HG02571 (cell line): ENCODE measurements around the gene MTCL1.

Experiments used
- ATAC-seq: cut with Tn5 transposase; IDR thresholded peaks from one replicate; pipeline ENCODE4 v1.9.1; 2021; ENCODE audit warnings: mild to moderate bottlenecking, moderate library complexity; ENCODE audit not compliant: unreplicated experiment

MTCL1 gene

DNA sequence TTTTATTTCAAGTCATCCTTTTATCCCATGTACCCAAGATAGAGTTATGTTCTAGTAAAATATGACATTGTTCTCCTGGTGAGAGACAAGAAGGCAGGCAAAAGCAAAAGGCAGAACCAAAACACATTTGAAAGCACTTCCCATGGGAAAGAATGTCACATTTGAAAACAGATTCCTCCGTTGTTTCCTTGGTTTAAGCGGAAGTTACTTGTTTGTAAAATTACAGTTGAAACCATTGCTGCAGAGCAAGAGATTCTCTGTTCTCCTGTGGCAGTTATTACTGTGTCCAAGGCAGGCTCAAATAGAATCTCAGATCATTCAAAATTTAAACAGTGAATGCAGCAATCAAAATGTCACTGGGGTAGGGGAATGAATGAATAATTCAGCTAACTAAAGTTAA is 149.6 kb downstream of the MTCL1 start:
- no peak for ATAC-seq

DNA sequence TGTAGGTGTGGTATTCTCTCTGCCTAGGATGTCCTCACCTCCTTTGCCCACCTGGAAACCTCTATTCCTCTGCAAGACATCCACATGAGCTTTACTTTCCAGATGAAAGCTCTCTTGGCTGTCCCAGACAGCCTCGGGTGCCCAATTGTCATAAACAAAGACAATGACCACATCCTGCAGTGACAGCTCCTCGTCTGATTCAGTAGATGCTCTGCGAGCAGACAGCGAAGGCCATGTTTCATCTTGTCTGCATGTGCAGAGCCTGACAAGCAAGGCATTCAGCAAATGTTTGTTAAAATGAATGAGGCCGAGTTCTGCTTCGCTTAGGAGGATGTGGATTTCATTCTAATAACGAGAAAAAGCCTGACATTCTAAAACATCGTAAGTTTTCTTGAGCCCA is 150.9 kb downstream of the MTCL1 start:
- no peak for ATAC-seq

DNA sequence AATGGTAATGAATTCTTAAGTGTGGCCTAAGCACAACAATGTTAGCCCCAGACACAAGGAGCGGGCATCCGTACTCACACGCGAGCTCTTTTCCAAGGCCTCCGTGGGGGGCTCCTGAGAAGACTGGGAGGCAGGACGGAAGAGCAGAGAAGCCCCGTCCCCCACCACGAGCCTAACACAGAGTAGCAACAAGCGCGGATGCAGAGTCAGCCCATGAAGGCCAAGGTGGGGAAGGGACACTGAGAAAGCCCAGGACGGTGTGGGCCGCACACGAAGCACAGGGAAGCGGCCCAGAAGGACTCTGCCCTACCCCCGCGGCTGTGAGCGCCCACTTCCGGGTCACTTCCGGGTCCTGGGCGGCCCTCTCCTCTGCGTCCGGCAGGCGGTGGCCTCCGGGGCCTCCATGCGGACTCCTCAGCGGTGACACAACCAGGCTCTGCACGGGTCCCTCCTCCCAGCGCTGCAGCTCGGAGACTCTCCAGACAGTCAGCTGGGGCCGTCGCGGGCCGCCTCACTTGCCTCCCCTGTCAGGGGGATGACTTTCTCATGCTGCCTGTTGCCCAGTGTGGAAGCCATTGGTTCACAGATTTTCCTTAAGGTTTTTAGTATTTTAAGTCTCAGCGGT is 151.5 kb downstream of the MTCL1 start:
- no peak for ATAC-seq

- no peak for ATAC-seq
Observed at GRCh38 chr18:8857806-8858205, 152.4 kb downstream of the MTCL1 start.

DNA sequence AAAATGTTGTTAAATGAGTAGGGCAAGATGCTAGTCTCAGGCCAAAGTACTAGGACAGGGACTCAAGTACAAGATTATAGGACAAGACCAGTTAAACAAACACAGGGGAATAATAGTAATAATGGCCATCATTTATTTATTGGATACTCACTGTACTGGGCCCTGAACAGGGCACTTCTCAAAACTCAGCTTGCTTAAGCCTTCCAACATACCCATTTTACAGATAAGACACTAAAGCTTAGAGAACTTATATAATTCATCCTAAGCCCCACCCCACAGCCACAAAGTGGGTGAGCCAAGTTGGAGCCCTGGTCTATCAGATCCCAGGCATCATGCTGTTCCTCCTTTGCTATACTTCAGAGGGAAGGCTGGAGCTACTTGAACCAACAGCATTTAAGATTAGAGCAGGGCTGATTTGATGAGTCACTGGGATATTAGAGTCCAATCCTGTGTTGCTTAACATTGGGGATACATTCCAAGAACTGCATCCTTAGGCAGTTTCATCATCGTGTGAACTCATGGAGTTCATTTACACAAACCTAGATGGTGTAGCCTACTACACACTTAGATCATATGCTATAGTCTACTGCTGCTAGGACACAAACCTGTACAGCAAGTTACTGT is 153.6 kb downstream of the MTCL1 start:
- no peak for ATAC-seq

GRCh38 chr18:8860845-8861642 is 155.7 kb downstream of the MTCL1 start:
- no peak for ATAC-seq

DNA sequence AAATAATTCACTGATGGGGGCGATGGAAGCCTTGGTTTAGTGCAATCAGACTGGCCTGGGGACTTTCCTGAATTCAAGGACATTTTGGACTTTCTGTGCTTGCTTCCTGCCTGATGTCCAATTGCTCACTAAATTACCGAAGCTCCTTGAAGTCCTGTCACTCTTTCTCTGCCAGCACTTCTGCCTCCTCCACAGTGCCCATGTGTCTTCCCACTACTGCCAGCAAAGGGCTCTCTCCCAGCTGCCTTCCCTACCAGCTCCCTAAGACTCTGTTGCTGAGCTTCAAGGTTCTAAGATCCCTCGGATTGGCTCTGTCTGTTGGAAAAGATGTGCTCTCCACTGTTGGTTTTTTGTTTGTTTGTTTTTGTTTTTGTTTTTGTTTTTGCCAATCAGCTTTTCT is 158.1 kb downstream of the MTCL1 start:
- ATAC-seq, result no peak

DNA sequence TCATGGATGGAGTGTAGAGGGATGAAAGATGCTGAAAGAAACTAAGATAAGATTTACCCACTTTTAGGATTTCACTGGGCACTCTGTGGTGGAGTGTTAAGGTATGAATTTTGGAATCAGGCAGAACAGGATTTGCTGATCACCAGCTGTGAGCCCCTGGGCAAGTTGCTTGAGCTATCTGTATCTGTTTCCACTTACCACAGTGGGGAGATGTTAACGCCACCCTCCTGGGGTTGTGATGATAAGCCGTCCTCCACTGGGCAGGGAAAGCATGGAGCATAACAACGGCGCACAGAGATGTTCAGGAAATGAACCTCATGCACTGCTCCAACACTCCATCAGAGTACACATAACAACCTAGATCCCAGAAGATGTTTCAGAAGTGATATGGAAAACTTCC is 160.6 kb downstream of the MTCL1 start:
- ATAC-seq, result no peak

DNA sequence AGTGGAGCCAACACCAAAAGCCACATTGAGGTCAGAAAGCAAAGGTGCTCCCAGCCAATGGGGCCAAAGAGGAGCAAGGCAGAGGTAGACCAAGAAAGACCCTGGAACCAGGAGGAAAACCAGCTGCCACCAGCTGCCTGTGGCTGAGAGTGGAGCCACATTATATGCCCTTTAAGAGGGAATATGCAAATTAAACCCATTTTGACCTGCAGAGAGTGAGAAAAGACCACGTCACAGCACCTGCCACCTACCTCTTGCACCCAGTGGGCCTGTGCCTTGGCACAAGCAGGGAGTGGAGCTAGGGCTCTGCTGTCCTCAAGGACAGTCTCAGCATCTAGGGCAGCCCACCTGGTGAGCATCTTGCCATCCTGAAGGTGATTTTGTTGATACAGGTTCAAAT is 161.3 kb downstream of the MTCL1 start:
- ATAC-seq, result no peak

- no peak for ATAC-seq
Observed at GRCh38 chr18:8868276-8868675, 162.9 kb downstream of the MTCL1 start.

DNA sequence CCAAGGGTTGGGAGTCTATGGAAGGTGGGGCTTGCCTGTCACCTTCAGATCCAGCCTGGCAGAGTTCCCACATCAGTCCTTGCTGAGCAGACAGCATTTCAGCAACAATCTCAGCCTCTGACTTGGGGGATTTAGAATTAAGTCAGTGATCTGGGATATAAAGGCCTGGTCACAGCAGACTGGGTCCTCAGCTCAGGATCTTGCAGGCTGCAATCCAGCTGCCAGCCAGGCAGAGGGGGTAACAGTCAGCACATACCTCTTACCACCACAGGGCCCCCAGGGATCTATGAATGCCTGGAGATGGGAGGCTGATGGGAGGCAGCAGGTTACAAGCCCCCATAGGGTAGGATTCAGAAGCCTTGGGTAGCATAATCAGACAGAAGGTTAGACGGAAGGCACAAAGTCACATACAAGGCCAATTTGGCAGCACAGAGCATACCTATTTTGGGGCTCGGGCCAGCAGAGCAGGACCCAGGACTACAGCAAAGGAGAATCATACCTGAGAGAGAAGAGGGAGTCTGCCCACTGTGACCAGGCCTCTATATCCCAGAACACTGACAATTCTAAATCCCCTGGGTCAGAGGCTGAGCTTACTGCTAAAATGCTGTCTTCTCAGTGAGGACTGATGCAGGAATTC is 163.5 kb downstream of the MTCL1 start:
- no peak for ATAC-seq

DNA sequence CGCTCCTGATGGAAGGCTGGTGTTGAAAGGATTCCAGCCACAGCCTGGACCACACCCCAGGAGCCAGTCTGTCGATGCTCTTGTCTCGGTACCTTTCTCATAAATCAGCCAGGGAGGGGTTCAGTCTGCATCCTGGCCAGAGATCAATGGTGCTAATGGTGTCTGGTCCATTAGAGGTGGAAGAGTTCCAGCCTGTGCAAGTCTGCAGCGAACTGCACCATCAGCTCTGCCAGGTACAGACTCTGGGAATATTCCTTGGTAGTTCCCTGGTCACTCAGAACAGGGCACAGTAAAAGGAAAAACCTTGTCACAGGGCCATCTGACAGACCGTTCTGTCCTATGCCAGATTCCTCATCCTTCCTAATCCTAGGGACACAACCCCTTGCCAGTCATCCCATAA is 164.3 kb downstream of the MTCL1 start:
- ATAC-seq, result no peak

- no peak for ATAC-seq
Observed at GRCh38 chr18:8870528-8870927, 165.2 kb downstream of the MTCL1 start.

GRCh38 chr18:8871489-8871888 is 166.1 kb downstream of the MTCL1 start:
- no peak for ATAC-seq

DNA sequence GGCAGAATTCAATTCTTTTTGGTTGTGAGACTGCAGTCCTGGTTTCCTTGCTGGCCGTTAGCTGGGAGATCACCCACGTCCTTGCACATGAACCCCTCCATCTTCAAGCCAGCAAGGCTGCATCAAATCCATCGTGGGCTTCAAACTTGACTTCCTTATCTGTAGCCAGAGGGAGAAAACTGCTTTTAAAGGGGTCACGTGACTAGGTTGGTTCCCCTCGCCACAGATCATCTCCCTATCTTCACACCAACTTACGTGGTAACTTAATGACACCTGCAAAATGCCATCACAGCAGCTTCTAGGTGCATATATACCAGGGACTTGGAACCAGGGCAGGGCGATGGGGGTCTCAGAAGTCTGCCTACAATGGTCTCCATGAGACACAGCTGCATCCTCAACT is 169.5 kb downstream of the MTCL1 start:
- ATAC-seq, result no peak

GRCh38 chr18:8876887-8877286 is 171.5 kb downstream of the MTCL1 start:
- no peak for ATAC-seq

GRCh38 chr18:8881103-8881502 is 175.7 kb downstream of the MTCL1 start:
- ATAC-seq, result no peak
